GM23248 (cell line): Measurements from ENCODE around the gene MRNIP.

Experiments
- EZH2 ChIP-seq: fragments of 200-600 bp; sonication (generic); IDR thresholded peaks from 2 replicates; pipeline ENCODE4 v1.6.1; 2018; ENCODE audit warnings: antibody characterized with exemption, mild to moderate bottlenecking; ENCODE audit not compliant: insufficient read depth, poor library complexity, severe bottlenecking
- EZH2phosphoT487 ChIP-seq: fragments of 200-600 bp; sonication (generic); IDR thresholded peaks from 2 replicates; pipeline ENCODE4 v1.6.1; 2018; ENCODE audit warnings: antibody characterized with exemption, moderate library complexity, mild to moderate bottlenecking, low read depth; ENCODE audit not compliant: insufficient read depth

GRCh38 chr5:179800071-179800695, 58.4 kb downstream of the MRNIP start:
- TF ChIP-seq EZH2 = no peak
- TF ChIP-seq EZH2phosphoT487 = no peak
